K562 (cell line): Measurements from ENCODE around the gene GZMH.

Experiments used
- EP300 ChIP-seq: IDR thresholded peaks from 2 replicates; pipeline ENCODE4 v1.6.1; 2012; ENCODE audit warnings: low read length, improper control_type of control experiment
- FOXK1 ChIP-seq: sonication (generic); formaldehyde crosslinking; IDR thresholded peaks from 2 replicates; pipeline ENCODE4 v1.8.0; 2022; ENCODE audit warnings: missing genetic modification reagents, mild to moderate bottlenecking, borderline replicate concordance
- RFX5 ChIP-seq: IDR thresholded peaks from 2 replicates; pipeline ENCODE4 v1.6.1; 2011; ENCODE audit warnings: low read depth, mild to moderate bottlenecking, improper control_type of control experiment, low read length
- SLC30A9 ChIP-seq: fragments of 250-450 bp; sonication (Bioruptor Pico); IDR thresholded peaks from 2 replicates; pipeline ENCODE4 v1.8.0; 2022; ENCODE audit warnings: mild to moderate bottlenecking, moderate library complexity
- TBP ChIP-seq: optimal IDR thresholded peaks from 2 replicates; pipeline ENCODE3; 2011; ENCODE audit warnings: low read depth, low read length, improper control_type of control experiment
- TRIM28 ChIP-seq: fragments of 450-650 bp; IDR thresholded peaks from 2 replicates; pipeline ENCODE4 v1.6.1; 2017
- ZNF224 ChIP-seq: sonication (generic); formaldehyde crosslinking; IDR thresholded peaks from 2 replicates; pipeline ENCODE4 v1.8.0; 2022; ENCODE audit warnings: mild to moderate bottlenecking, missing genetic modification reagents
- ZNF717 ChIP-seq: fragments of 250-450 bp; sonication (Bioruptor Pico); IDR thresholded peaks from 2 replicates; pipeline ENCODE4 v1.5.0; 2021
- TF ChIP-seq, protein P1 (sequence below): fragments of 450-650 bp; formaldehyde crosslinking; IDR thresholded peaks from 2 replicates; pipeline ENCODE4 v1.4.0; 2022; ENCODE audit warnings: missing genetic modification characterization
- TF ChIP-seq, protein P2 (sequence below): sonication (generic); formaldehyde crosslinking; IDR thresholded peaks from 2 replicates; pipeline ENCODE4 v1.8.1; 2023; ENCODE audit warnings: missing genetic modification reagents, mild to moderate bottlenecking, borderline replicate concordance
- TF ChIP-seq, protein P3 (sequence below): conservative IDR thresholded peaks from 2 replicates; pipeline ENCODE4 v1.6.1; 2011; ENCODE audit warnings: low read depth, mild to moderate bottlenecking, low read length; ENCODE audit not compliant: control insufficient read depth
- TF ChIP-seq, protein P4 (sequence below), 3 experiments: IDR thresholded peaks in 2 of 3; conservative IDR thresholded peaks in 1 of 3; 2 replicates each; pipeline ENCODE4 v1.5.1; 2011 to 2012; ENCODE audit warnings: low read length in 3 of 3, mild to moderate bottlenecking in 3 of 3, control low read depth in 2 of 3, improper control_type of control experiment in 1 of 3, inconsistent platforms in 1 of 3, low read depth in 1 of 3, mixed read lengths in 1 of 3, moderate library complexity in 1 of 3; ENCODE audit not compliant: insufficient read depth in 2 of 3

DNA sequence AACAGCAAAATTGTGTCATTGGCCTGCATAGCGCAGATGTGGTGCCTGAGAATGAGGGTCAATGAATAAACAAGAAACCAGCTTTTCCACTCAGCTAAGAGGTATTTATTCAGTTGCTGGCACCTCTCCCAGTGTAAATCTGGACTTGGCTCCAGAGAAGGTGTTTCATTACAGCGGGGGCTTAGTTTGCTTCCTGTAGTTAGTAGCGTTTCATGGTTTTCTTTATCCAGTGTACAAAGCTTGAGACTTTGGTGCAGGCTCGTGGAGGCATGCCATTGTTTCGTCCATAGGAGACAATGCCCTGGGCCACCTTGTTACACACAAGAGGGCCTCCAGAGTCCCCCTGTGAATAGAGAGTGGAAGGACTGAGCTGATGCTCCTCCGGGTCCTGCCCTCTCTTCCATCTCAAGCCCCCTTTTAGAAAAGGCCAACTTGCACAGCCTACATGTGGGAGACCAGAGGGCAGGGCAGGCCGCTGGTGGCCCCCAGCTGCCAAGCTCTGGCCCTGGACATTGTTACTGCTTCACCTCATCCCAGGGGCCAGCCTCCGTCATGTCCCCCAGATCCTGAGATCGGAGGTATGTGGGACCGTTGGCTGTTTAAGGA is 21.5 kb upstream of the GZMH start:
- TF ChIP-seq TRIM28 (no peak), ZNF224 (CRISPR knock-in tag) (no peak), SLC30A9 (no peak), EP300 (no peak), ZNF717 (CRISPR knock-in tag) (no peak), RFX5 (no peak), FOXK1 (CRISPR knock-in tag) (no peak), TBP (no peak)
- TF ChIP-seq, protein P1, sequence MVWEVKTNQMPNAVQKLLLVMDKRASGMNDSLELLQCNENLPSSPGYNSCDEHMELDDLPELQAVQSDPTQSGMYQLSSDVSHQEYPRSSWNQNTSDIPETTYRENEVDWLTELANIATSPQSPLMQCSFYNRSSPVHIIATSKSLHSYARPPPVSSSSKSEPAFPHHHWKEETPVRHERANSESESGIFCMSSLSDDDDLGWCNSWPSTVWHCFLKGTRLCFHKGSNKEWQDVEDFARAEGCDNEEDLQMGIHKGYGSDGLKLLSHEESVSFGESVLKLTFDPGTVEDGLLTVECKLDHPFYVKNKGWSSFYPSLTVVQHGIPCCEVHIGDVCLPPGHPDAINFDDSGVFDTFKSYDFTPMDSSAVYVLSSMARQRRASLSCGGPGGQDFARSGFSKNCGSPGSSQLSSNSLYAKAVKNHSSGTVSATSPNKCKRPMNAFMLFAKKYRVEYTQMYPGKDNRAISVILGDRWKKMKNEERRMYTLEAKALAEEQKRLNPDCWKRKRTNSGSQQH (CRISPR knock-in tag): no peak
- TF ChIP-seq, protein P2, sequence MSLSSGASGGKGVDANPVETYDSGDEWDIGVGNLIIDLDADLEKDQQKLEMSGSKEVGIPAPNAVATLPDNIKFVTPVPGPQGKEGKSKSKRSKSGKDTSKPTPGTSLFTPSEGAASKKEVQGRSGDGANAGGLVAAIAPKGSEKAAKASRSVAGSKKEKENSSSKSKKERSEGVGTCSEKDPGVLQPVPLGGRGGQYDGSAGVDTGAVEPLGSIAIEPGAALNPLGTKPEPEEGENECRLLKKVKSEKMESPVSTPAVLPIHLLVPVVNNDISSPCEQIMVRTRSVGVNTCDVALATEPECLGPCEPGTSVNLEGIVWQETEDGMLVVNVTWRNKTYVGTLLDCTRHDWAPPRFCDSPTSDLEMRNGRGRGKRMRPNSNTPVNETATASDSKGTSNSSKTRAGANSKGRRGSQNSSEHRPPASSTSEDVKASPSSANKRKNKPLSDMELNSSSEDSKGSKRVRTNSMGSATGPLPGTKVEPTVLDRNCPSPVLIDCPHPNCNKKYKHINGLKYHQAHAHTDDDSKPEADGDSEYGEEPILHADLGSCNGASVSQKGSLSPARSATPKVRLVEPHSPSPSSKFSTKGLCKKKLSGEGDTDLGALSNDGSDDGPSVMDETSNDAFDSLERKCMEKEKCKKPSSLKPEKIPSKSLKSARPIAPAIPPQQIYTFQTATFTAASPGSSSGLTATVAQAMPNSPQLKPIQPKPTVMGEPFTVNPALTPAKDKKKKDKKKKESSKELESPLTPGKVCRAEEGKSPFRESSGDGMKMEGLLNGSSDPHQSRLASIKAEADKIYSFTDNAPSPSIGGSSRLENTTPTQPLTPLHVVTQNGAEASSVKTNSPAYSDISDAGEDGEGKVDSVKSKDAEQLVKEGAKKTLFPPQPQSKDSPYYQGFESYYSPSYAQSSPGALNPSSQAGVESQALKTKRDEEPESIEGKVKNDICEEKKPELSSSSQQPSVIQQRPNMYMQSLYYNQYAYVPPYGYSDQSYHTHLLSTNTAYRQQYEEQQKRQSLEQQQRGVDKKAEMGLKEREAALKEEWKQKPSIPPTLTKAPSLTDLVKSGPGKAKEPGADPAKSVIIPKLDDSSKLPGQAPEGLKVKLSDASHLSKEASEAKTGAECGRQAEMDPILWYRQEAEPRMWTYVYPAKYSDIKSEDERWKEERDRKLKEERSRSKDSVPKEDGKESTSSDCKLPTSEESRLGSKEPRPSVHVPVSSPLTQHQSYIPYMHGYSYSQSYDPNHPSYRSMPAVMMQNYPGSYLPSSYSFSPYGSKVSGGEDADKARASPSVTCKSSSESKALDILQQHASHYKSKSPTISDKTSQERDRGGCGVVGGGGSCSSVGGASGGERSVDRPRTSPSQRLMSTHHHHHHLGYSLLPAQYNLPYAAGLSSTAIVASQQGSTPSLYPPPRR (CRISPR knock-in tag): no peak
- TF ChIP-seq, protein P3, sequence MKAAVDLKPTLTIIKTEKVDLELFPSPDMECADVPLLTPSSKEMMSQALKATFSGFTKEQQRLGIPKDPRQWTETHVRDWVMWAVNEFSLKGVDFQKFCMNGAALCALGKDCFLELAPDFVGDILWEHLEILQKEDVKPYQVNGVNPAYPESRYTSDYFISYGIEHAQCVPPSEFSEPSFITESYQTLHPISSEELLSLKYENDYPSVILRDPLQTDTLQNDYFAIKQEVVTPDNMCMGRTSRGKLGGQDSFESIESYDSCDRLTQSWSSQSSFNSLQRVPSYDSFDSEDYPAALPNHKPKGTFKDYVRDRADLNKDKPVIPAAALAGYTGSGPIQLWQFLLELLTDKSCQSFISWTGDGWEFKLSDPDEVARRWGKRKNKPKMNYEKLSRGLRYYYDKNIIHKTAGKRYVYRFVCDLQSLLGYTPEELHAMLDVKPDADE: no peak
- TF ChIP-seq, protein P4, sequence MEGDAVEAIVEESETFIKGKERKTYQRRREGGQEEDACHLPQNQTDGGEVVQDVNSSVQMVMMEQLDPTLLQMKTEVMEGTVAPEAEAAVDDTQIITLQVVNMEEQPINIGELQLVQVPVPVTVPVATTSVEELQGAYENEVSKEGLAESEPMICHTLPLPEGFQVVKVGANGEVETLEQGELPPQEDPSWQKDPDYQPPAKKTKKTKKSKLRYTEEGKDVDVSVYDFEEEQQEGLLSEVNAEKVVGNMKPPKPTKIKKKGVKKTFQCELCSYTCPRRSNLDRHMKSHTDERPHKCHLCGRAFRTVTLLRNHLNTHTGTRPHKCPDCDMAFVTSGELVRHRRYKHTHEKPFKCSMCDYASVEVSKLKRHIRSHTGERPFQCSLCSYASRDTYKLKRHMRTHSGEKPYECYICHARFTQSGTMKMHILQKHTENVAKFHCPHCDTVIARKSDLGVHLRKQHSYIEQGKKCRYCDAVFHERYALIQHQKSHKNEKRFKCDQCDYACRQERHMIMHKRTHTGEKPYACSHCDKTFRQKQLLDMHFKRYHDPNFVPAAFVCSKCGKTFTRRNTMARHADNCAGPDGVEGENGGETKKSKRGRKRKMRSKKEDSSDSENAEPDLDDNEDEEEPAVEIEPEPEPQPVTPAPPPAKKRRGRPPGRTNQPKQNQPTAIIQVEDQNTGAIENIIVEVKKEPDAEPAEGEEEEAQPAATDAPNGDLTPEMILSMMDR (IDR thresholded peaks at IDR 0.05 in 2 of 3, conservative IDR thresholded peaks at IDR 0.05 in 1 of 3; ENCODE audit: insufficient read depth in 2 of 3, low read depth in 1 of 3, low read length in 3 of 3): no peak
